LHCN-M2 (cell line): ENCODE results near the gene ARAP1. TPM values are rescaled to one million over a fixed set of nuclear protein-coding genes. Genes with fewer than 3 reads are reported as not detected.
A peak's percentile ranks its signal among the peaks of the same experiment; 100 is the strongest.
"Not testable (repeated sequence)": the region's sequence is repeated elsewhere in the genome, so short reads cannot be mapped to it uniquely, and the experiment has no call there.

Experiments
- DNase-seq: peaks from one replicate; pipeline ENCODE4 v3.0.0-alpha.2; 2012; ENCODE audit warnings: low read depth
- polyA plus RNA-seq: library from polyadenylated mRNA; unstranded; fragments of >200 nt; gene quantifications from one replicate; pipeline ENCODE4 v1.2.1, GENCODE V29; 2012; ENCODE audit warnings: missing spikeins
- total RNA-seq: library from RNA; depleted of rRNA; stranded (reverse); fragments of >200 nt; gene quantifications from 2 replicates; pipeline ENCODE4 v1.2.3, GENCODE V29; 2014; rRNA removed

The ARAP1 gene
- 50.1 and 51.3 TPM in 2 replicates for total RNA-seq
- 25.0 TPM for polyA plus RNA-seq

DNA sequence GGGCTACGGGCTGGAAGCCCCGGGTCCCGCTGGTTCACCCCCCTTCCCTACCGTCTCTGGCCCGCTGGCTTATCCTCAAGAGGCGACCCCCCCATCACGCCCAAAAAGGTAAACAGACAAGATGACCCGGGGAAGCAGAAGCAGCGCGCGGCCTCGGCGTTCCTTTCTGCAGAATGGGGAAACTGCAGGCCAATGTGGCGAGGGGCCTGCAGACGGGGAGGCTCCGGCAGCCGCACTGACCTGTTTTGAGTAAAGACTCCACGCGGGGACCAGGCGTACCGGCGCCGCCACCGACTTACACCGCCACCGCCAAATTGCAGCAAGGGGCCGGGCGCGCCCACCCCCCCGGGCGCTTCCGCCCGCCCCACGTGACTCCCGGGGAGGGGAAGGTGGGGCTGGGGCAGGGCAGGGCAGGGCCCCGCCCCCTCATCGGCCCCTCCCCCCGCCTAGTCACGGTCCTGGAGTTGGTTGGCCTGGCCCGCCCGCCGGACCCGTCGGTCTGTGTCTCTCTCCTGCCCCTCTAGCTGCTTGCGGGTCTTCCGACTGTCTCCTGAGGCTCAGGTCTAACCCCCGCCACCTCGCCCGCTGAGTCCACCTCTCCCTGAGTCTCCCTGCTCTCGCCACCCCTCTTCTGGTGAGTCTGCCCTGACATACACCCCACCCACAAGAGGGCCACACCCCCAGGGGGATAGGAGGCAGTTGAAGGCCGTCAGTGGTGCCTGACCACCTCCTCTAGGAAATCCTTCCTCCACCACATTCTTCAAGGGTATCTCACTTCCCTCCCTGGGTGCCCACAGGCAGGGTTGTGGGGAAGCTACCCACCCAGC, at the start of gene ARAP1:
ARAP1 (minus strand) TSS at position 321 of the 827 bp plus-strand sequence. CDS start 25,280 bp downstream, outside the sequence.
- DNase-seq: peak; percentile 32

GRCh38 chr11:72799441-72799840, 47.2 kb upstream of the ARAP1 start:
- no peak for DNase-seq

DNA sequence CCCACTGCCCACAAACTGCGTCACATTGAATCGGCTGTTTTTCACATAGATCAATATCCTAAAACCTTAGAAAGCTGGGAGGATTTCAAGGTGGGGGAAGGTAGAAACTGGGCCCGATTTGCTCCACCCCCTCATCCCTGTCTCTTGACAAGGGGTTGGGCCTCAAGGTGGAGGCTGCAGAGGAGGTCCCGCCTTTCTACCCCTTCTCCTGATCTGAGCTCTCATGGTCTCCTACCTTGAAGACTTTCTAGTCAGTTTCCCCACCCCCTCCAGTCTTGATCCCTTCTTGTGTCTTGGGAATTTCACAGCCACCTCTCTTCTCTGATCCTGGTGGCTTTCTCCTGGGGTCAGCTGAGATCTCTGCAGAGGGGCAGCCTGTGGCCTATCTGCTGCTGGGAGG, 46.2 kb upstream of the ARAP1 start:
- DNase-seq: no peak

- peak; percentile 94 for DNase-seq
These were observed 41.5 kb upstream of the ARAP1 start, which contains the start of gene STARD10 for GRCh38 chr11:72793425-72794367. STARD10 (minus strand) TSS chr11:72794047; CDS start chr11:72781181, 12,866 bp downstream.

- DNase-seq: no peak
These were observed 40.8 kb upstream of the ARAP1 start for GRCh38 chr11:72793076-72793424.

GRCh38 chr11:72792437-72793021, 40.3 kb upstream of the ARAP1 start:
- DNase-seq: no peak

GRCh38 chr11:72791228-72791627, 39.0 kb upstream of the ARAP1 start:
- not testable (repeated sequence) for DNase-seq

DNA sequence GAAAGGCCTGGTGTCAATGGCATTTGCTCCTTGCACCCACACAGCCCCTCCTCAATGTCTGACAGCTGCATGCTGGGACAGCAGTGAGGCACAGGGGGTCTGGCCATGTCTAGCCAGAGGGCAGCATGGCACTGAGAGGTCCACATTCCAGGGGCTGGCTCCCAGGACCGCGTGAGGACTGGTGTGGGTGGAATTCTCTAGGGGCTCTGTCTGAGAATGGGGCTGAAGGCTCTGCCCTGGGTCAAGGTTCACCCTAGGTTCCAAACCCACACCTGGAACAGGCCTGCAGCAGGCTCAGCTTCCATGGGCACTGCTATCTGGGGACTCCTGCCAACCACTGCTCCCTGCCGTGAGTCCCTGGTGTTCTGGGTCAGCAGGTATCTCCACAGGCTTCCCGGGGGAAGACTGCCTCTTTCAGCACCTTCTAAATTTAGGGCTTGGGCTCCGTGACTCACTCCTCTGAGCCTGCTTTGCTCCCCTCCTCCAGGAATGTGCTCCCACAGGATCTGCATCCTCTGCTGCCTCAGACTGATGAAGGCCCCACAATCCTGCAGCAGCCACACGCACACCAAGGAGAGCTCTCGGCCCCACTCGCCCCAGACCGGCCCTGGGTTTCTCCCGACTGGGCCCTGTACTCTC, 37.4 kb upstream of the ARAP1 start:
- peak; percentile 38 for DNase-seq

DNA sequence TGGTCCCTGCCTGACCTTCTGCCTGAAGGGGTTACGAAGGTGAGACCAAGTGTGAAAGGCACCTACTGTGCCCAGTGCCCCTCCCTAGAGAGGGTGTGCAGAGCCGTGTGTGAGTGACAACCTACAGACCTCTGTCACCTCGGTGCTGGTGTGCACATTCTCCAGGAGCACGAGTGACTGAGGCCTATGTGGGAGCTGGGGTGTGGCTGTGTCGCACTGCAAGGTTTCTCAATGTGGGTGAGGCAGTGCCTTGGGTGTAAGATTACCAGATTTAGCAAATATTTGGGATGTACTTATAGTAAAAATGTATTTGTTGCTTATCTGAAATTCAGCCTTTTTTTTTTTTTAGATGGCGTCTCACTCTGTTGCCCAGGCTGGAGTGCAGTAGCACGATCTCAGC, 36.0 kb upstream of the ARAP1 start:
- no peak for DNase-seq

DNA sequence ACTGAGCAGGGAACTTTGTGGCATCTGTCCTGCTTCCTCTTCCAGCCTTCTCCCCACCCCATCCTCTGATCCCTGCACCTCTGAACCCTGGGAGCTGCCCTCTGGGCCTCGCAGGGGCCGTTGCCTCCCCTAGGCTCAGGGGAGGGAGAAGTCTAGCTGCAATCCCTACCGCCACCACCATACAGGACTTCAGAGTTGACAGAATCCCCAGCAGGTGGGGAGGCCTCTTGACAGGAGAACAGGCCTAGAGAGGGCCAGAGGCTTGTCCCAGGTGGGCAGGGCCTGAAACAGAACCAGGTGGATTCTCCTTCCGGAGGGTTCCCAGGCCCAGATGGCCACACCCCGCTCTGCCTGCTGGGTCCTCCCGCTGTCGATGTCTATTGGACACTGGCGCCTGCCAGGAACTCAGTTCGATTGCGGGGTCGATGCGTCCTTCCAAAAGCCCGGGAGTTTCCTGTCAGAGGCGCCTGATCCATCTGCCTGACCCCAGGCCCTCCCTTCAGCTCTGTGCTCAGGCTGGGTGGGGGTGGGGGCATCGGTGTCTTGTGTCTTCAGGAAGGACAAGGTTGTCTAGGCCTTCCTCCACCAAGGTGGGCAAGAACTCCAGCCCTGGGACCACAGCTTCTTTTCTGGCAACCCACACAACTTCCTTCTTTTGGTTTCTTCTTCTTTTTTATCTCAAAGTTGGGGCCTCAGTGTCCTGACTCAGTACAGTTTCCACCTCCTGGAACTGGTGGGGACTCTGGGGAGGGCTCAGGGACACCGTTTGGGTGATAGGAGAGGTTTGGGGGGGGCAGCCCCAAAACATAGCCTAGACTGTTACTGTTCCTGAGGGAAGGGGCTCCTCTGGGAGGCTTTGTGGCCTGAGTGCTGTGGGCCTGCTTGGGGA, 35.3 kb upstream of the ARAP1 start:
- DNase-seq: no peak

DNA sequence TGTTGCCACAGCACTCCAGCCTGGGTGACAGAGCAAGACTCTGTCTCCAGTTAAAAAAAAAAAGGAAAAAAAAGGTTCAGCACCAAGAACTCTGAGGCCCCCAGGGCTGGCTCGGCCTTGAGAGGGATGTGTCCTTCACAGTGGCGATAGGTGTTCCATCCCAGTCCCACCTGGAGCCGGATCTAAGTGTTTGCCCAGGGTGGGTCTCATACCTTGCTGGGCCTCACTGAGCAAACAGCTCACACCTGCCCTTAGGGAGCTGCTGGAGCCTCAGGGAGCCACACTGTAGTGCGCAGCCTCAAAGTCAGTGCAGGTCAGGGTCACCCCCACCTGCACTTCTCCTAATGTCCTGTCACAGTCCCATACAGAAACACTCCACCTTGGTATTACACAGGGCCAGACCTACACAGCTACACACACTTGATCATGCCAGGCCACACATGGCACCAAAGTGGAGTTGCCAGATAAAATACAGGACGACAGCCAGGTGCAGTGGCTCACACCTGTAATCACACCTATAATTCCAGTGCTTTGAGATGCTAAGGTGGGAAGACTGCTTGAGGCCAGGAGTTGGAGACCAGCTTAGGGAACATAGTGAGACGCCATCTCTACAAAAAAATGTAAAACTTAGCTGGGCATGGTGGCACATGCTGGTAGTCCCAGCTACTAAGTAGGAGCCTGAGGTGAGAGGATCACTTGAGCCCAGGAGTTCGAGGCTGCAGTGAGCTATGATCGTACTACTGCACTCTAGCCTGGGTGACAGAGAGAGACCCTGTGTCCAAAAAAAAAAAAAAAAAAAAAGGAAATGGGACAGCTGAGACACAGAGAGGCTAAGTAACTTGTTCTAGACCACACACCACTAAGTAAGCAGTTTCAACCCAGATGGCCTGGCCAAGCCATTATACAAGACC, 34.4 kb upstream of the ARAP1 start:
- DNase-seq: no peak

- DNase-seq: no peak
These were observed 32.5 kb upstream of the ARAP1 start for GRCh38 chr11:72784662-72785061.

- no peak for DNase-seq
These were observed 31.1 kb upstream of the ARAP1 start for GRCh38 chr11:72783144-72783905.

DNA sequence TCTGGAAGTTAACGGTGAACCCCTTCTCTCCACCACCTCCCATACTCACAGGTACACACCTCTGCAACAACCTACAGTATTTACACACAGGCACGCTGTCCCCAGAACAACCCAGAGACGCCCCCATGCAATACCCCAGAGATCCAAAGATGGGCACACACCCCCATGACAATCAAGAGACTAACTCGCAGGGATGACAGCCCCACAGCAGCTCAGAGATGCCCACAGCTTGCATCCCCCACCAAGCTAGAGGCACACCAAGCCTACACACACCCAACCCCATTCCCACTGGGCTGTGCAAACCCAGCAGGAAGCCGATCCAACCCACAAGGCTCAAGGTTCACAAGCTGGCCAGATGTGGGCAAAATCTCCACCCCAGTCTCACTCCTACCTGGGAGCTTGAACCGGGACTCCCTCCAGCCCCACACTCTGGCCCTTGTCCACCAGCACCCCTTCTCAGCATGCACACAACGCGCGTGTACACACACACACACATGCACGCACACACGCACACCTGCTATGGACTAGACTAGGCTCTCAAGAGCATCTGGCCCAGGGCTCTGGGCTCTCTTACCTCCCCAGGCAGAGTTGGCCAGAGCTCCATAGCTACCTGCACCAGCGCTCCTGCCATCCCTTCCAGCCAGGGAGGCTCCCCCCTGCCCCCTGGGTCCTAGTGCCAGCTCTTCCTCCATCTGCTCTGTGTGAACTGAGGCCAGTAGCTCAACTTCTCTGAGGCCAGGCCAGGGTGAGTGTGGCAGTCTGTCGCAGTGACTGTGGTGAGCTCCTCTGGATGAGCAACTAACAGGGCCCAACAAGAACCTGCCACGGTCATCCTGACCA, 30.1 kb upstream of the ARAP1 start:
- DNase-seq: no peak

- no peak for DNase-seq
These were observed 29.3 kb upstream of the ARAP1 start for GRCh38 chr11:72781313-72782080.

- no peak for DNase-seq
These were observed 28.8 kb upstream of the ARAP1 start for GRCh38 chr11:72781063-72781312.
